Measurements from ENCODE around the gene PRSS3. TPM values are rescaled to one million over a fixed set of nuclear protein-coding genes. Genes with fewer than 3 reads are reported as not detected.
"Not testable (repeated sequence)": the region's sequence is repeated elsewhere in the genome, so short reads cannot be mapped to it uniquely, and the experiment has no call there.

The PRSS3 gene
- total RNA-seq, 1 donor from 2014 or later: not detected

- Histone ChIP-seq H3K27me3 (ENCODE audit: low read depth) (no peaks in the 10 kb centered on the region), H3K27ac (replicated peaks) (no peak overlapping the region), H3K9me3 (replicated peaks) (no peaks in the 10 kb centered on the region), H3K4me3 (no peak overlapping the region), H3K4me1 (peaks cover 10% of the 10 kb centered on the region), H3K36me3 (no peaks in the 10 kb centered on the region)
- DNase-seq: no peak
- TF ChIP-seq, protein P1, sequence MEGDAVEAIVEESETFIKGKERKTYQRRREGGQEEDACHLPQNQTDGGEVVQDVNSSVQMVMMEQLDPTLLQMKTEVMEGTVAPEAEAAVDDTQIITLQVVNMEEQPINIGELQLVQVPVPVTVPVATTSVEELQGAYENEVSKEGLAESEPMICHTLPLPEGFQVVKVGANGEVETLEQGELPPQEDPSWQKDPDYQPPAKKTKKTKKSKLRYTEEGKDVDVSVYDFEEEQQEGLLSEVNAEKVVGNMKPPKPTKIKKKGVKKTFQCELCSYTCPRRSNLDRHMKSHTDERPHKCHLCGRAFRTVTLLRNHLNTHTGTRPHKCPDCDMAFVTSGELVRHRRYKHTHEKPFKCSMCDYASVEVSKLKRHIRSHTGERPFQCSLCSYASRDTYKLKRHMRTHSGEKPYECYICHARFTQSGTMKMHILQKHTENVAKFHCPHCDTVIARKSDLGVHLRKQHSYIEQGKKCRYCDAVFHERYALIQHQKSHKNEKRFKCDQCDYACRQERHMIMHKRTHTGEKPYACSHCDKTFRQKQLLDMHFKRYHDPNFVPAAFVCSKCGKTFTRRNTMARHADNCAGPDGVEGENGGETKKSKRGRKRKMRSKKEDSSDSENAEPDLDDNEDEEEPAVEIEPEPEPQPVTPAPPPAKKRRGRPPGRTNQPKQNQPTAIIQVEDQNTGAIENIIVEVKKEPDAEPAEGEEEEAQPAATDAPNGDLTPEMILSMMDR (IDR thresholded peaks at IDR 0.05; ENCODE audit: borderline replicate concordance): no peak
- intact Hi-C loops (cut with micrococcal nuclease): no loop called here
Measured at GRCh38 chr9:33785914-33786313, 9.4 kb upstream of the PRSS3 start.

GRCh38 chr9:33786681-33787080, 8.7 kb upstream of the PRSS3 start:
- intact Hi-C loops (cut with micrococcal nuclease): no loop called here
- no peak for DNase-seq
- TF ChIP-seq, protein P1 (IDR thresholded peaks at IDR 0.05; ENCODE audit: borderline replicate concordance): no peak
- no peaks in the 10 kb centered on the region for H3K9me3 ChIP-seq (replicated peaks)
- no peak overlapping the region for H3K27ac ChIP-seq (replicated peaks)
- H3K4me1 ChIP-seq: peaks cover 10% of the 10 kb centered on the region
- H3K36me3 ChIP-seq: no peaks in the 10 kb centered on the region
- no peaks in the 10 kb centered on the region for H3K27me3 ChIP-seq (ENCODE audit: low read depth)
- no peak overlapping the region for H3K4me3 ChIP-seq

DNA sequence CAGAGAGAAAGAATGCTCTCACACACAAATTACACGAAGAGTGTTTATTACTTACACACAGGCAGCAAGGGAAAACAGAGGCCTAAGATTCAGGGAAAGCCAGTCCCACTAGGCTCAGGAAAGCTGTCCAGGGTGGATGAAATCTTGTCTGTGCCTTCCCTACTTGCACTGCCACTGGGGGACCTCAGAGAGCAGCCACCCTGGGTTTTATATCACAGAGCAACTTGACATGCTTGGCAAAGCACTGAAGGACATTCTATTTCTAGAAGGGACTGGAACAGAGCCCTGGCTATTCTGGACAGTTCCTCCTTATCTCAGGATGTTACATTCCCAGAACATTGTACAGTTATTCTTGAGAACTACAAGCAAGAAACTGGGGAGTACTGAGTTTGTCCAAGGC, 7.5 kb upstream of the PRSS3 start:
- Histone ChIP-seq H3K36me3 (no peaks in the 10 kb centered on the region), H3K4me3 (no peak overlapping the region), H3K9me3 (replicated peaks) (no peaks in the 10 kb centered on the region), H3K27ac (replicated peaks) (peak overlapping the region; percentile 70), H3K27me3 (ENCODE audit: low read depth) (no peaks in the 10 kb centered on the region), H3K4me1 (peaks cover 10% of the 10 kb centered on the region)
- intact Hi-C loops (cut with micrococcal nuclease): no loop called here
- TF ChIP-seq, protein P1 (IDR thresholded peaks at IDR 0.05; ENCODE audit: borderline replicate concordance): peak; percentile 64
- peak; percentile 23 for DNase-seq

DNA sequence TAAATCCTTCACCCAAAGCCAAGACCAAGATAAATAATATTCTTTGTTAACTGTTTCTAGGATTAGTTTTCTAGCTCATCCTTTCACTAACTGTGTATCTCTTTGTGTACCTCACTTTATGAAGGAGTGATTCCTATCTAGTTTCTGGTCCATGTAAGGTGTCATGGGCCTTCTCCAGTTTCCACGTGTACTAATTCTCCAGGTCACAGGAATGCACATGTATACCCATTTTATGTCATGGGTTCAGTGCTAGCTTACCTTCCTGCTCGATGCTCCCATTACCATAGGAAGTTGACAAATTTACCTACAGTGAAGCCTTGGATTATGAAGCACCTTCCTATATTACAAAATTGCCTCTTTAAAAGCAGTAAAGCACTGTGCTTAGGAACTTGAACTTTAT, 5.9 kb upstream of the PRSS3 start:
- H3K27me3 ChIP-seq (ENCODE audit: low read depth); H3K4me3 ChIP-seq; H3K27ac ChIP-seq (replicated peaks); H3K36me3 ChIP-seq; DNase-seq; H3K9me3 ChIP-seq (replicated peaks); intact Hi-C loops (cut with micrococcal nuclease): not testable (repeated sequence)
- H3K4me1 ChIP-seq: peaks cover 10% of the 10 kb centered on the region

DNA sequence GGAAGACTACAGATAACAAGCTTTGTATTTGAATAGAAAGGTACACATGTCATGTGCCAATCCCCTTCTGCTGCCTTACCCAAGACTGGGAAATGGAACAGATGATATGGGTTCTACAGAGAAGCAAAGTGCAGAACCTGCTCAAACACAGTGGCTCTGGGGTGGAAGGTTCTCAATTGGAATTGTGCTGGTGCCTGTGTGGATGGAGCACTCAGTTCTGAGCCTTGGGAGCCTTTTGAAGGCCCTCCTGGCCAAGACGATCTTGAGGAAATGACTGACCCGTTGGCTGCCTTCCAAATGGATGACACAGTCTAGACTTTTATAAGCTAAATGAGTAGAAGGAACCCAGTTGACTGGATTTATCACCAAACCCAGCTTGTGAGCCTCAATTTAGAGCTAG, 4.2 kb upstream of the PRSS3 start:
- Histone ChIP-seq H3K27ac (replicated peaks) (no peak overlapping the region), H3K36me3 (no peaks in the 10 kb centered on the region), H3K4me1 (peaks cover 10% of the 10 kb centered on the region), H3K9me3 (replicated peaks) (no peaks in the 10 kb centered on the region), H3K4me3 (no peak overlapping the region), H3K27me3 (ENCODE audit: low read depth) (no peaks in the 10 kb centered on the region)
- TF ChIP-seq, protein P1 (IDR thresholded peaks at IDR 0.05; ENCODE audit: borderline replicate concordance): no peak
- no peak for DNase-seq
- intact Hi-C loops (cut with micrococcal nuclease): no loop called here

- H3K36me3 ChIP-seq; H3K27ac ChIP-seq (replicated peaks); intact Hi-C loops (cut with micrococcal nuclease); H3K4me3 ChIP-seq; H3K9me3 ChIP-seq (replicated peaks); DNase-seq; H3K4me1 ChIP-seq; H3K27me3 ChIP-seq (ENCODE audit: low read depth): not testable (repeated sequence)
Measured at GRCh38 chr9:33793496-33793895, 1.9 kb upstream of the PRSS3 start.

DNA sequence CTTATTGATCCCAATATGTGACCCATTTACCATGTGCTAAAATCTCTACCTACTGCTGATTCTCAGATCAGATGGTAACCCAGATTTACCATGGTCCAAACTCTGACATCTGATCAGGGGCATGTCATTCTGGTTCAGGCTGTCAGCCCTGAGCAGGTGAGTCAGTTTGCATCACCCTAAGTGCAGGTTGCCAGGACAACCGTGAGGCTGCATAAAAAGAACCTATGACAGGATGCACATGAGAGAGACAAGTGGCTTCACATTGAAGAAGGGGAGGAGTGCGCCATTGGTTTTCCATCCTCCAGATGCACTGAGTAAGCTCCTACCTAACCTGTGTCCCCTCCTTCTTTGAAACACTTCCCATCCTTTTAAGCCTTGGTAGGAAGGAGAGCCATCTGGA, 801 bp upstream of the PRSS3 start:
- intact Hi-C loops (cut with micrococcal nuclease): no loop called here
- Histone ChIP-seq H3K27ac (replicated peaks) (no peak overlapping the region), H3K27me3 (ENCODE audit: low read depth) (peaks cover 4% of the 10 kb centered on the region), H3K9me3 (replicated peaks) (no peaks in the 10 kb centered on the region), H3K4me3 (no peak overlapping the region), H3K36me3 (no peaks in the 10 kb centered on the region), H3K4me1 (no peaks in the 10 kb centered on the region)
- TF ChIP-seq, protein P1 (IDR thresholded peaks at IDR 0.05; ENCODE audit: borderline replicate concordance): no peak
- DNase-seq: no peak
